OCI-LY3 (cell line): ENCODE measurements around the gene AQP2.

Experiments
- H2AFZ ChIP-seq: fragments of 200-600, 300-600 bp; shearing (Covaris generic); 2 replicates; pipeline ENCODE4 v1.6.0; 2014; ENCODE audit warnings: antibody characterized with exemption, low read depth, low read length
- H3K27ac ChIP-seq: fragments of 200-600, 300-600 bp; sonication (generic); 2 replicates; pipeline ENCODE4 v1.5.1; 2014; ENCODE audit warnings: mild to moderate bottlenecking, low read length, moderate library complexity, mixed read lengths
- H3K27me3 ChIP-seq: fragments of 200-600, 300-600 bp; sonication (generic); 2 replicates; pipeline ENCODE4 v1.6.1; 2014; ENCODE audit warnings: low read depth, low read length, mixed read lengths
- H3K36me3 ChIP-seq: fragments of 200-600, 300-600 bp; sonication (generic); replicated peaks from 2 replicates; pipeline ENCODE3; 2014; ENCODE audit warnings: low read depth, low read length, mixed read lengths
- H3K4me1 ChIP-seq: fragments of 300-600, 200-600 bp; sonication (generic); 2 replicates; pipeline ENCODE4 v1.6.1; 2014; ENCODE audit warnings: low read length, mixed read lengths
- H3K4me2 ChIP-seq: fragments of 200-600, 300-600 bp; sonication (generic); 2 replicates; pipeline ENCODE4 v1.6.1; 2014; ENCODE audit warnings: low read length, mixed read lengths
- H3K4me3 ChIP-seq: fragments of 300-600, 200-600 bp; sonication (generic); 2 replicates; pipeline ENCODE4 v1.5.1; 2014; ENCODE audit warnings: antibody characterized with exemption, mild to moderate bottlenecking, low read length, moderate library complexity
- H3K79me2 ChIP-seq: fragments of 300-600, 200-600 bp; shearing (Covaris generic); 2 replicates; pipeline ENCODE4 v1.6.1; 2014; ENCODE audit warnings: mild to moderate bottlenecking, low read length, mixed read lengths
- H3K9ac ChIP-seq: fragments of 300-600, 200-600 bp; shearing (Covaris generic); 2 replicates; pipeline ENCODE4 v1.6.0; 2014; ENCODE audit warnings: mild to moderate bottlenecking, low read length, moderate library complexity
- H3K9me3 ChIP-seq: fragments of 200-600, 300-600 bp; shearing (Covaris generic); 2 replicates; pipeline ENCODE4 v1.6.1; 2014; ENCODE audit warnings: low read length, mixed read lengths; ENCODE audit not compliant: insufficient read depth
- H4K20me1 ChIP-seq: fragments of 200-600, 300-600 bp; sonication (generic); 2 replicates; pipeline ENCODE4 v1.6.1; 2016; ENCODE audit warnings: low read length, mixed read lengths; ENCODE audit not compliant: insufficient read depth
- CTCF ChIP-seq: fragments of 200-600, 300-600 bp; sonication (generic); IDR thresholded peaks from 2 replicates; pipeline ENCODE4 v1.5.1; 2014; ENCODE audit warnings: antibody characterized with exemption, low read length, low read depth
- EZH2phosphoT487 ChIP-seq: fragments of 200-600 bp; shearing (Covaris generic); IDR thresholded peaks from 2 replicates; pipeline ENCODE4 v1.6.1; 2018; ENCODE audit warnings: antibody characterized with exemption, mixed run types, low read depth

AQP2 gene

GRCh38 chr12:49925433-49926204 is 24.9 kb upstream of the AQP2 start:
- Histone ChIP-seq H3K36me3 (no peaks in the 10 kb centered on the region), H2AFZ (no peak overlapping the region), H4K20me1 (no peaks in the 10 kb centered on the region), H3K79me2 (no peaks in the 10 kb centered on the region), H3K27ac (no peak overlapping the region), H3K27me3 (0 out of 2 replicates have a peak, but pooled peaks cover 5% of the 10 kb centered on the region), H3K9me3 (no peaks in the 10 kb centered on the region), H3K4me3 (no peak overlapping the region), H3K4me1 (no peaks in the 10 kb centered on the region), H3K4me2 (no peak overlapping the region), H3K9ac (no peak overlapping the region)
- TF ChIP-seq CTCF (no peak), EZH2phosphoT487 (no peak)

GRCh38 chr12:49928471-49928870 is 22.1 kb upstream of the AQP2 start:
- Histone ChIP-seq H3K27me3 (peaks cover 9% of the 10 kb centered on the region; the same call in 1 of the 2 replicates), H3K79me2 (no peaks in the 10 kb centered on the region), H3K4me1 (no peaks in the 10 kb centered on the region), H2AFZ (no peak overlapping the region), H3K36me3 (no peaks in the 10 kb centered on the region), H4K20me1 (no peaks in the 10 kb centered on the region), H3K27ac (no peak overlapping the region), H3K4me2 (no peak overlapping the region), H3K4me3 (no peak overlapping the region), H3K9ac (no peak overlapping the region), H3K9me3 (no peaks in the 10 kb centered on the region)
- TF ChIP-seq EZH2phosphoT487 (no peak), CTCF (no peak)

GRCh38 chr12:49929581-49929980 is 21.0 kb upstream of the AQP2 start:
- H4K20me1 ChIP-seq, result no peaks in the 10 kb centered on the region
- H3K4me3 ChIP-seq, result no peak overlapping the region
- no peak overlapping the region for H3K9ac ChIP-seq
- H3K27ac ChIP-seq, result no peak overlapping the region
- no peaks in the 10 kb centered on the region for H3K9me3 ChIP-seq
- no peaks in the 10 kb centered on the region for H3K79me2 ChIP-seq
- TF ChIP-seq CTCF (no peak), EZH2phosphoT487 (no peak)
- H3K27me3 ChIP-seq, result peaks cover 9% of the 10 kb centered on the region; the same call in 1 of the 2 replicates
- no peak overlapping the region for H3K4me2 ChIP-seq
- H3K36me3 ChIP-seq, result no peaks in the 10 kb centered on the region
- H3K4me1 ChIP-seq, result no peaks in the 10 kb centered on the region
- no peak overlapping the region for H2AFZ ChIP-seq

GRCh38 chr12:49930515-49931288 is 19.8 kb upstream of the AQP2 start:
- H3K9me3 ChIP-seq, result no peaks in the 10 kb centered on the region

More at GRCh38 chr12:49930515-49931288, 19.8 kb upstream of the AQP2 start:
- Histone ChIP-seq H4K20me1 (no peaks in the 10 kb centered on the region), H3K79me2 (no peaks in the 10 kb centered on the region), H3K4me1 (no peaks in the 10 kb centered on the region), H3K4me3 (no peak overlapping the region), H2AFZ (no peak overlapping the region), H3K9ac (no peak overlapping the region), H3K36me3 (no peaks in the 10 kb centered on the region), H3K27me3 (peaks cover 17% of the 10 kb centered on the region), H3K4me2 (no peak overlapping the region), H3K27ac (no peak overlapping the region)
- TF ChIP-seq EZH2phosphoT487 (no peak), CTCF (no peak)
